PC-3 (cell line): Measurements from ENCODE around the gene ARMC5.

ENCODE experiments used
- CTCF ChIP-seq: fragments of 300-600 bp; sonication (generic); conservative IDR thresholded peaks from 2 replicates; pipeline ENCODE4 v1.5.1; 2017; ENCODE audit warnings: antibody characterized with exemption, low read depth, mild to moderate bottlenecking, low read length
- EZH2 ChIP-seq: fragments of 300-600 bp; sonication (generic); IDR thresholded peaks from one replicate; pipeline ENCODE4 v1.6.1; 2017; ENCODE audit warnings: antibody characterized with exemption, mild to moderate bottlenecking, low read length; ENCODE audit not compliant: unreplicated experiment
- EZH2phosphoT487 ChIP-seq: fragments of 300-600 bp; sonication (generic); IDR thresholded peaks from 2 replicates; pipeline ENCODE4 v1.6.1; 2018; ENCODE audit warnings: mild to moderate bottlenecking, antibody characterized with exemption, low read length, borderline replicate concordance

- TF ChIP-seq CTCF = no peak
- TF ChIP-seq EZH2 = no peak
- TF ChIP-seq EZH2phosphoT487 = no peak
Observed at GRCh38 chr16:31501226-31501965, 42.1 kb downstream of the ARMC5 start.
